DMS79 (cell line): ENCODE measurements around the gene ZWINT.
A peak's percentile ranks its signal among the peaks of the same experiment; 100 is the strongest.

Experiments used
- DNase-seq: peaks from one replicate; lab custom pipeline; 2025; lab: John Stamatoyannopoulos, UW

ZWINT gene

GRCh38 chr10:56360967-56361612 lies at the start of gene ZWINT:
Gene ZWINT (minus strand): TSS chr10:56361259. CDS start chr10:56361236, 23 bp downstream.
- peak; percentile 71 for DNase-seq

- DNase-seq: no peak
These were observed 22.7 kb upstream of the ZWINT start for GRCh38 chr10:56383806-56384205.

DNA sequence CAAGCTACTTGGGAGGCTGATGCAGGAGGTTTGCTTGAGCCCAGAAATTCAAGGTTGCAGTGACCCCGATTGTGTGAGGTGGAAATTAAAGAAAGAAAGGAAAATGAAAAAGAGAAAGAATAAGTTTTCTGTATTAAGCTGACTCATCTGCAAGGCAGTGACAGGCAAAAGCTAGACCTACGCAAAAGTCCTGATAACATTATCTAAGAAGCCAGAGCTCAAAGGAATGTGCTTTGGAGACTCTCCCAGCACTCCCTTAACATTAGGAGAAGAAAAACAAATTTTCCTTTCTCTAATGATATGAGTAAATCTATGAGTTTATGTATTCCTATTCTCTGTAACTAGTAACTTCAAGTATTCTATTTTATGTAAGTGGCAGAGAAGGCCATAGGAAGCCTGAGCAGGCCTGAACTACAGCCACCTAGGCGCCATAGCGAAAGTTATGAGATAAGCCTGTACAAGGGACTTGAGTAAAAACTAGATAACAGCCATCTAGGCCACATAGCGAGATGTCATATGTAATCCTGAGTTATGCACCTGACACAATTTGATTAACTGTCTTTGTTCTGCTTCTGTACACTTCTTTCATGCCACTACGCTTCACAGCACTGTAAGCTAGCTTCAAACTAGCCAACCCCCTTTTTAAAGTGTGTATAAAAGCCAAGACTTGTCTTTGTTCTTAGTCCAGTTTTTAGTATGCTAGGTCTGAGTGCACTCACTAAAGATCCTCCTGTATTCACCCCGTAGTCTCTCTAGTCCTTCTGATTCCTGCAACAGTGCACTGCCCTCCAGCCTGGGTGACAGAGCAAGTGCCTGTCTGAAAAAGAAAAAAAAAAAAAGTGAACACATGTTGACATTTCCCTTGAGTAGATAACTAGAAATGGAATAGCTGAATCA lies 9.4 kb upstream of the ZWINT start:
- no peak for DNase-seq

GRCh38 chr10:56360583-56360966 lies 484 bp downstream of the ZWINT start:
- no peak for DNase-seq

- no peak for DNase-seq
These were observed 1.2 kb downstream of the ZWINT start for GRCh38 chr10:56359837-56360236.

DNA sequence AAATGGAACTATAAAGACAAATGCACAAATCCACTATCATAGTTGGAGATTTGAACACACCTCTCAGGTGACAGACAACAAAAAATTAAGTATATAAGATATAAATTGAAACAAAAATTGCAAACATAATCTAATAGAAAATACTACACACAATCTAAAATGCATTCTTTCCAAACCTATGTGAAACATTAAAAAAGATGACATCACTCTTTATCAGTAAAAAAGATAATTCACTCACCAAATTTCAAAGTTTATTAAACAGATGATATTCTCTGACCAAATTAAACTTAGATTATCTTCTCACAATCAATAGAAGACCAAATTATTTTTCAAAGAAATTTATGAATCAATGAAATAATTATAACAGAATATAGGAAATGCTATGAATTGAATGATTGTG lies 4.0 kb downstream of the ZWINT start:
- no peak for DNase-seq

DNA sequence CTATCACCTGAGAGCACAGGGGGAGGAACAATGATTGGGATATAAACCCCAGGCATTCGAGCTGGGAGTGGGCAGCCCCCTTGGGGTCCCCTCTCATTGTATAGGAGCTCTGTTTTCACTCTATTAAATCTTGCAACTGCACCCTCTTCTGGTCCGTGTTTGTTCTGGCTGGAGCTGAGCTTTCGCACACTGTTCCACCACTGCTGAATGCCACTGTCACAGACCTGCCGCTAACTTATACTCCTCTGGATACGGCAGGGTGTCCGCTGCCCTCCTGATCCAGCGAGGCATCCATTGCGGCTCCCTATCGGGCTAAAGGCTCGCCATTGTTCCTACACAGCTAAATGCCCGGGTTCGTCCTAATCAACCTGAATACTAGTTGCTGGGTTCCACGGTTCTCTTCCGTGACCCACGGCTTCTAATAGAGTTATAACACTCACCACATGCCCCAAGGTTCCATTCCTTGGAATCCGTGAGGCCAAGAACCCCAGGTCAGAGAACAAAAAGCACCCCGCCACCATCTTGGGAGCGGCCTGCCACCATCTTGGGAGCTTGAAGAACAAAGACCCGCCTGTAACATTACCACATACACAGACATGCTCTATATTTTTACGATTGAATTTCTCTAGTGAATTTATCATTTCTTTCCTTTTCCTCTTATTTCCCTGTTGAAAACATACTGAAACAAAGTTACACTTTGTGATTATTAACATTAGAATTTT lies 9.0 kb downstream of the ZWINT start:
- no peak for DNase-seq

DNA sequence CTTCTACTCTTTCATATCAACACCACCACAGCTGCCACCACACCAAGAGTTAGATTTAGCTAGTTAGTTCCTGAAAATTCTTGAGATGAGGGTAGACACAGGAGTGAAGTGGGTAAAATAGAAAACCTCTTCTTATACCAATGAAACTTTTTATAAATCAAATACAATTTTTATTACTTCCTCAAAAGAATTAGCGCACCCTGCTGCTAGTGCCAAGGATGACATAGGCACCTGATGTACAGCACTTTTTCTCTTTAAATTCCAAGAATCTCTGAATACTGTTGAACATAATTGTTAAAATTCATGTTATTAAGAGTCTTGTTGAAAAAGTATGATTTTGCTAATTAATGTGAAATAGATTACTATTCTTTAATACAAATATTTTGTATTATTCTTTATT lies 11.4 kb downstream of the ZWINT start:
- DNase-seq: no peak

DNA sequence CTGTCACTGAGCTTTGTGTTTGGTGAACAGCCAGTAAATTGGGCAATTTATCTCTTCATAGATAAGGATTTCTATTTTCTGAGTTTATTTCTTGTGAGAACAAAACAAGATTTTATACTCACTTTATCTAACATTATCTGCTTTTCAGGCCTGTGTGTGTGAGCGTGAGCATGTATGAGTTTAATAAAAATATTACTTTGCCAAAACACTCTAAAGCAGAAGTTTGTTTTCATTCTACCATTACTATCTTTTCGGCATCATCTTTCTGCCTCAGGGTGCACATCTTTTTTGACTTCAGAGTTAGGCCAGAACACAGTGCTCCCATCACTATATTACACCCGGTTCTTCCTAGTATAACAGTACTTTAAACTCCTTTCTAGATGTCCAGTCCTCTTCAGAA lies 13.0 kb downstream of the ZWINT start:
- DNase-seq: no peak

DNA sequence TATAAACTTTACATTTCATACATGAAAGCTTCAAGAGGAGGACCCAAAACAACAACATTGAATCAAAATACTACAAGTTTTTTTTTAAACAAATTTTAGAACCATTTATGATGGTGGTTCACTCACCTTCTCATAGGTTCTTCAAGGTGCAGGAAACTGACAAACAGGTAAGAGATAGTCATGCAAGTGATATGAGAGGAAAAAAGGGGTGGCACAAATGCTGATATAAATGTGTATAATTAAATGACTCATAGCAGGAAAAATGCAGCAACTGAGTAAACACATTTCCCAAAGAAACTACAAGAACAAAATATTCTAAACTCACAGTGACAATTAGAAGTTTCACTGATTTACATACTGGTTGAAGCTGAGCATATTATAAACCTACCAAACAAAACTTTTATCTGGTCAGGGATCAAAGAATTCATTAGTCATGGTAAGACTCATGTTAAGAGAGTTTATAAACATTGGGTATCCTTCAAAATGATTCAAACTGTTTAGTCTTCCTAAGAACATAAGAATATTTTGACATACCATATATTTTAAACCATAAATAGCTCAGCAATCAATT lies 14.1 kb downstream of the ZWINT start:
- no peak for DNase-seq

GRCh38 chr10:56341612-56342011 lies 19.4 kb downstream of the ZWINT start:
- DNase-seq: no peak

GRCh38 chr10:56329961-56330360 lies 31.1 kb downstream of the ZWINT start:
- DNase-seq: no peak

- no peak for DNase-seq
These were observed 33.9 kb downstream of the ZWINT start for GRCh38 chr10:56327118-56327517.

- DNase-seq: no peak
These were observed 41.7 kb downstream of the ZWINT start for GRCh38 chr10:56319386-56319785.

DNA sequence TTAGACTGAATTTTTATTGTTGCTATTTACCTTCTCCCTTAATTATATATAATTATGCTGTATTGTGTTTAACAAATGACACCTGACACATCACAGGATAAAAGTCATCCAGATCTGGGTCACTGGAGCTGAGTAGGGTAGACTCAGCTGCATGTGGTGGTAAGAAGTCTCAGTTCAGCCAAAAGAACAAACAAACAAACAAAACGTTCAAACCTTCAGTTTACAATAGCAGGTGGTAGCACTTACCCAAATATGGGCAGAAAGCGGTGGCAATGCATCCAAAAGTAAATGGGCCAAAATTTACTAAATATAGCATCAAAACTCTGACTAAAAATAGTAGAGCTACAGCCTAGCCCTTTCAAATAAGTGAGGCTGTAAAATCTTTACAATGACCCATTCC lies 42.2 kb downstream of the ZWINT start:
- no peak for DNase-seq

DNA sequence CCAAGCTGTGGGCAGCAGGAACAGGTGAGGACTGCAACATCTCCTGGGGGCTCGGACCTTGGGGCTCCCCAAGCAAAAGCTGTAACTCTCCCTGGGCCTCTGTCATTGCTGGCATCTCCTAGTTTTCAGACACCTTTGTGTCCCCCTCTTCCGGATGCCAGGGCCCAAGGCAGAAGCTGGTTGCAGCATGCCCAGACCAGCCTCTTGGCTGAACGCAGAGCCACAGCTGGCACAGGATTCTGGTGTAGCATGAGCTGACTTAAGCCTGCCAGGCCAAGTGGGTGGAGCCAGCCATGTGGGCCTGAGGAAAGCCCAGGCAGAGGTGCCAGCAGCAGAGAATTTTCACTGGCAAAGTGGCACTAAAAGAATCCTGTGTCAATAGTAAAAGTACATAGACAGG lies 43.5 kb downstream of the ZWINT start:
- no peak for DNase-seq

- DNase-seq: no peak
These were observed 44.5 kb downstream of the ZWINT start for GRCh38 chr10:56316603-56317002.
